HepG2 (cell line): ENCODE results near the gene GRHPR. TPM values are rescaled to one million over a fixed set of nuclear protein-coding genes. Genes with fewer than 3 reads are reported as not detected.

Experiments
- ARHGAP35 ChIP-seq: sonication (generic); formaldehyde crosslinking; IDR thresholded peaks from 2 replicates; pipeline ENCODE4 v1.9.0; 2022; ENCODE audit warnings: mild to moderate bottlenecking, inconsistent platforms, moderate library complexity, missing genetic modification reagents, borderline replicate concordance
- ELF4 ChIP-seq: sonication (generic); formaldehyde crosslinking; IDR thresholded peaks from 2 replicates; pipeline ENCODE4 v1.5.0; 2020; ENCODE audit warnings: missing genetic modification reagents, mild to moderate bottlenecking, moderate library complexity, borderline replicate concordance
- FOXJ3 ChIP-seq: sonication (generic); formaldehyde crosslinking; IDR thresholded peaks from 2 replicates; pipeline ENCODE4 v1.4.0; 2020; ENCODE audit warnings: missing genetic modification reagents, mild to moderate bottlenecking, borderline replicate concordance
- IKZF1 ChIP-seq: fragments of 450-650 bp; IDR thresholded peaks from 2 replicates; pipeline ENCODE4 v1.7.1; 2016
- KLF13 ChIP-seq: sonication (generic); formaldehyde crosslinking; IDR thresholded peaks from 2 replicates; pipeline ENCODE4 v1.4.0; 2020; ENCODE audit warnings: mild to moderate bottlenecking, missing genetic modification reagents
- MIXL1 ChIP-seq: IDR thresholded peaks from 2 replicates; pipeline ENCODE4 v1.6.1; 2016
- NR2F6 ChIP-seq, 2 experiments: IDR thresholded peaks; 2 replicates each; pipeline ENCODE4 v1.6.1; 2016; ENCODE audit warnings: antibody characterized with exemption in 1 of 2, mild to moderate bottlenecking in 1 of 2
- PAX8 ChIP-seq: sonication (generic); formaldehyde crosslinking; IDR thresholded peaks from 2 replicates; pipeline ENCODE4 v1.8.0; 2022; ENCODE audit warnings: mild to moderate bottlenecking, missing genetic modification reagents, borderline replicate concordance
- RARG ChIP-seq: sonication (generic); formaldehyde crosslinking; IDR thresholded peaks from 2 replicates; pipeline ENCODE4 v1.4.0; 2020; ENCODE audit warnings: low read depth, mild to moderate bottlenecking, missing genetic modification reagents
- ZFYVE20 ChIP-seq: sonication (generic); formaldehyde crosslinking; IDR thresholded peaks from 2 replicates; pipeline ENCODE4 v1.8.0; 2023; ENCODE audit warnings: low read depth, mild to moderate bottlenecking, moderate library complexity, missing genetic modification reagents, borderline replicate concordance
- ZNF382 ChIP-seq: sonication (generic); formaldehyde crosslinking; IDR thresholded peaks from 2 replicates; pipeline ENCODE4 v1.5.0; 2020; ENCODE audit warnings: missing genetic modification reagents, mild to moderate bottlenecking, borderline replicate concordance
- ZNF616 ChIP-seq: sonication (generic); formaldehyde crosslinking; IDR thresholded peaks from 2 replicates; pipeline ENCODE4 v1.5.0; 2020; ENCODE audit warnings: low read depth, mild to moderate bottlenecking, missing genetic modification reagents
- polyA plus RNA-seq, 8 experiments: library from polyadenylated mRNA; depleted of rRNA in 3 of 8; stranded (reverse) in 7 of 8; unstranded in 1 of 8; fragments of >200 nt; fragmentation: Illumina TruSeq in 4 of 8; extraction: Trizol in 4 of 8; gene quantifications; 2 replicates each; pipeline versions ENCODE4 v1.2.1 to v1.2.3, GENCODE V29; 2011 to 2016; ENCODE audit warnings: low read depth in 4 of 8, missing spikeins in 1 of 8, mixed read lengths in 1 of 8; ENCODE audit not compliant: insufficient read depth in 1 of 8
- total RNA-seq, 5 experiments: library from RNA; depleted of rRNA; stranded (reverse); fragments of >200 nt; fragmentation: Illumina TruSeq; extraction: Trizol; gene quantifications; 2 replicates each; pipeline ENCODE4 v1.2.3, GENCODE V29; 2016; ENCODE audit warnings: low read depth in 1 of 5
- TF ChIP-seq, protein P1 (sequence below): sonication (generic); formaldehyde crosslinking; IDR thresholded peaks from 2 replicates; pipeline ENCODE4 v1.5.0; 2020; ENCODE audit warnings: missing genetic modification reagents, mild to moderate bottlenecking, borderline replicate concordance
- TF ChIP-seq, protein P2 (sequence below): sonication (generic); formaldehyde crosslinking; IDR thresholded peaks from 2 replicates; pipeline ENCODE4 v1.5.0; 2020; ENCODE audit warnings: mild to moderate bottlenecking, missing genetic modification reagents, borderline replicate concordance
- TF ChIP-seq, protein P3 (sequence below): sonication (generic); formaldehyde crosslinking; IDR thresholded peaks from 2 replicates; pipeline ENCODE4 v1.5.0; 2020; ENCODE audit warnings: mild to moderate bottlenecking, missing genetic modification reagents
- TF ChIP-seq, protein P4 (sequence below): IDR thresholded peaks from 2 replicates; pipeline ENCODE4 v1.6.1; 2016; ENCODE audit warnings: missing biosample characterization, missing genetic modification reagents, low read depth

GRHPR gene
- total and polyA plus RNA-seq, 2 of the 13 experiments (the other 11 are each of a cell fraction or from before 2014, with no cell fraction given) = 113 to 115 TPM

DNA sequence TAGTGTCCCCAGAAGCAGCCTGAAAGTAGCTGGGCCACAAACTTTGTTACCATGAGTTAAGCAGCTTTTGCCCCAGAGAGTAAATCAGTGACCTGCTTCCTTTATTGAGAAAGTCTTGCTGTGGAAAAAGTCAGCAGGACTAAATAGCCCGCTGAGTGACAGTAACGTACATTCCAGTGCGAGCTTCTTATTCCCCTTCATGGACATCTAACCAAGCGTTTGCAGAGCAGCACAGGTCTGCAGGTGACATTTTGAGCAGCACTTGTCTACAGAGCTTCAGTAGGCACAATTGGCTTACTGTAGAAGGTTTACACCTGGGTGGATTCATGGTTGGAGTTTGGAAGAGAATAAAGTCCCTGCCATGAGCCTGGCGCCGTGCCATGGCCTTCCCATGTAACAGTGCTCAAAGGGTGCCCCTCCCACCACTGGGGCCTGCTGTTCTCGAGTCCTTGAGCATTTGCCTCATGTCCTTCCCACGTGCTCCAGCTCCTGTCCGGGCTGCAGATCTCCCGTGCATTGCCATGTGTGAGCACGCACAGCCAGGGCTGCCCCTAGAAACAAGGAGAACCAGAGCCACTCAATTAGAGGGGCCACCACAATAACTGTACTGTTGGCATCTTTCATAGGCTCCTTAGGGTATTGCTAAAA, 41.3 kb upstream of the GRHPR start (continued):
- TF ChIP-seq NR2F6 (IDR thresholded peaks at IDR 0.05) (no peak), NR2F6 (CRISPR knock-in tag; IDR thresholded peaks at IDR 0.05) (peak; percentile 26; the same call in 1 of the 2 replicates), ELF4 (CRISPR knock-in tag) (no peak), ZNF616 (CRISPR knock-in tag) (peak; percentile 86), ZFYVE20 (CRISPR knock-in tag) (no peak), MIXL1 (CRISPR knock-in tag) (no peak), ARHGAP35 (CRISPR knock-in tag) (no peak), FOXJ3 (no peak), PAX8 (CRISPR knock-in tag) (no peak), RARG (CRISPR knock-in tag) (0 out of 2 replicates have a peak, but pooled peaks have one; percentile 48), IKZF1 (no peak), KLF13 (CRISPR knock-in tag) (no peak), ZNF382 (CRISPR knock-in tag) (no peak)
- TF ChIP-seq, protein P1, sequence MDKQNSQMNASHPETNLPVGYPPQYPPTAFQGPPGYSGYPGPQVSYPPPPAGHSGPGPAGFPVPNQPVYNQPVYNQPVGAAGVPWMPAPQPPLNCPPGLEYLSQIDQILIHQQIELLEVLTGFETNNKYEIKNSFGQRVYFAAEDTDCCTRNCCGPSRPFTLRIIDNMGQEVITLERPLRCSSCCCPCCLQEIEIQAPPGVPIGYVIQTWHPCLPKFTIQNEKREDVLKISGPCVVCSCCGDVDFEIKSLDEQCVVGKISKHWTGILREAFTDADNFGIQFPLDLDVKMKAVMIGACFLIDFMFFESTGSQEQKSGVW = no peak
- TF ChIP-seq, protein P2, sequence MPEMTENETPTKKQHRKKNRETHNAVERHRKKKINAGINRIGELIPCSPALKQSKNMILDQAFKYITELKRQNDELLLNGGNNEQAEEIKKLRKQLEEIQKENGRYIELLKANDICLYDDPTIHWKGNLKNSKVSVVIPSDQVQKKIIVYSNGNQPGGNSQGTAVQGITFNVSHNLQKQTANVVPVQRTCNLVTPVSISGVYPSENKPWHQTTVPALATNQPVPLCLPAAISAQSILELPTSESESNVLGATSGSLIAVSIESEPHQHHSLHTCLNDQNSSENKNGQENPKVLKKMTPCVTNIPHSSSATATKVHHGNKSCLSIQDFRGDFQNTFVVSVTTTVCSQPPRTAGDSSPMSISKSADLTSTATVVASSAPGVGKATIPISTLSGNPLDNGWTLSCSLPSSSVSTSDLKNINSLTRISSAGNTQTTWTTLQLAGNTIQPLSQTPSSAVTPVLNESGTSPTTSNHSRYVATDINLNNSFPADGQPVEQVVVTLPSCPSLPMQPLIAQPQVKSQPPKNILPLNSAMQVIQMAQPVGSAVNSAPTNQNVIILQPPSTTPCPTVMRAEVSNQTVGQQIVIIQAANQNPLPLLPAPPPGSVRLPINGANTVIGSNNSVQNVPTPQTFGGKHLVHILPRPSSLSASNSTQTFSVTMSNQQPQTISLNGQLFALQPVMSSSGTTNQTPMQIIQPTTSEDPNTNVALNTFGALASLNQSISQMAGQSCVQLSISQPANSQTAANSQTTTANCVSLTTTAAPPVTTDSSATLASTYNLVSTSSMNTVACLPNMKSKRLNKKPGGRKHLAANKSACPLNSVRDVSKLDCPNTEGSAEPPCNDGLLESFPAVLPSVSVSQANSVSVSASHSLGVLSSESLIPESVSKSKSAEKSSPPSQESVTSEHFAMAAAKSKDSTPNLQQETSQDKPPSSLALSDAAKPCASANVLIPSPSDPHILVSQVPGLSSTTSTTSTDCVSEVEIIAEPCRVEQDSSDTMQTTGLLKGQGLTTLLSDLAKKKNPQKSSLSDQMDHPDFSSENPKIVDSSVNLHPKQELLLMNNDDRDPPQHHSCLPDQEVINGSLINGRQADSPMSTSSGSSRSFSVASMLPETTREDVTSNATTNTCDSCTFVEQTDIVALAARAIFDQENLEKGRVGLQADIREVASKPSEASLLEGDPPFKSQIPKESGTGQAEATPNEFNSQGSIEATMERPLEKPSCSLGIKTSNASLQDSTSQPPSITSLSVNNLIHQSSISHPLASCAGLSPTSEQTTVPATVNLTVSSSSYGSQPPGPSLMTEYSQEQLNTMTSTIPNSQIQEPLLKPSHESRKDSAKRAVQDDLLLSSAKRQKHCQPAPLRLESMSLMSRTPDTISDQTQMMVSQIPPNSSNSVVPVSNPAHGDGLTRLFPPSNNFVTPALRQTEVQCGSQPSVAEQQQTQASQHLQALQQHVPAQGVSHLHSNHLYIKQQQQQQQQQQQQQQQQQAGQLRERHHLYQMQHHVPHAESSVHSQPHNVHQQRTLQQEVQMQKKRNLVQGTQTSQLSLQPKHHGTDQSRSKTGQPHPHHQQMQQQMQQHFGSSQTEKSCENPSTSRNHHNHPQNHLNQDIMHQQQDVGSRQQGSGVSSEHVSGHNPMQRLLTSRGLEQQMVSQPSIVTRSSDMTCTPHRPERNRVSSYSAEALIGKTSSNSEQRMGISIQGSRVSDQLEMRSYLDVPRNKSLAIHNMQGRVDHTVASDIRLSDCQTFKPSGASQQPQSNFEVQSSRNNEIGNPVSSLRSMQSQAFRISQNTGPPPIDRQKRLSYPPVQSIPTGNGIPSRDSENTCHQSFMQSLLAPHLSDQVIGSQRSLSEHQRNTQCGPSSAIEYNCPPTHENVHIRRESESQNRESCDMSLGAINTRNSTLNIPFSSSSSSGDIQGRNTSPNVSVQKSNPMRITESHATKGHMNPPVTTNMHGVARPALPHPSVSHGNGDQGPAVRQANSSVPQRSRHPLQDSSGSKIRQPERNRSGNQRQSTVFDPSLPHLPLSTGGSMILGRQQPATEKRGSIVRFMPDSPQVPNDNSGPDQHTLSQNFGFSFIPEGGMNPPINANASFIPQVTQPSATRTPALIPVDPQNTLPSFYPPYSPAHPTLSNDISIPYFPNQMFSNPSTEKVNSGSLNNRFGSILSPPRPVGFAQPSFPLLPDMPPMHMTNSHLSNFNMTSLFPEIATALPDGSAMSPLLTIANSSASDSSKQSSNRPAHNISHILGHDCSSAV (CRISPR knock-in tag) = no peak
- TF ChIP-seq, protein P3, sequence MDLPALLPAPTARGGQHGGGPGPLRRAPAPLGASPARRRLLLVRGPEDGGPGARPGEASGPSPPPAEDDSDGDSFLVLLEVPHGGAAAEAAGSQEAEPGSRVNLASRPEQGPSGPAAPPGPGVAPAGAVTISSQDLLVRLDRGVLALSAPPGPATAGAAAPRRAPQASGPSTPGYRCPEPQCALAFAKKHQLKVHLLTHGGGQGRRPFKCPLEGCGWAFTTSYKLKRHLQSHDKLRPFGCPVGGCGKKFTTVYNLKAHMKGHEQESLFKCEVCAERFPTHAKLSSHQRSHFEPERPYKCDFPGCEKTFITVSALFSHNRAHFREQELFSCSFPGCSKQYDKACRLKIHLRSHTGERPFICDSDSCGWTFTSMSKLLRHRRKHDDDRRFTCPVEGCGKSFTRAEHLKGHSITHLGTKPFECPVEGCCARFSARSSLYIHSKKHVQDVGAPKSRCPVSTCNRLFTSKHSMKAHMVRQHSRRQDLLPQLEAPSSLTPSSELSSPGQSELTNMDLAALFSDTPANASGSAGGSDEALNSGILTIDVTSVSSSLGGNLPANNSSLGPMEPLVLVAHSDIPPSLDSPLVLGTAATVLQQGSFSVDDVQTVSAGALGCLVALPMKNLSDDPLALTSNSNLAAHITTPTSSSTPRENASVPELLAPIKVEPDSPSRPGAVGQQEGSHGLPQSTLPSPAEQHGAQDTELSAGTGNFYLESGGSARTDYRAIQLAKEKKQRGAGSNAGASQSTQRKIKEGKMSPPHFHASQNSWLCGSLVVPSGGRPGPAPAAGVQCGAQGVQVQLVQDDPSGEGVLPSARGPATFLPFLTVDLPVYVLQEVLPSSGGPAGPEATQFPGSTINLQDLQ = no peak
- TF ChIP-seq, protein P4, sequence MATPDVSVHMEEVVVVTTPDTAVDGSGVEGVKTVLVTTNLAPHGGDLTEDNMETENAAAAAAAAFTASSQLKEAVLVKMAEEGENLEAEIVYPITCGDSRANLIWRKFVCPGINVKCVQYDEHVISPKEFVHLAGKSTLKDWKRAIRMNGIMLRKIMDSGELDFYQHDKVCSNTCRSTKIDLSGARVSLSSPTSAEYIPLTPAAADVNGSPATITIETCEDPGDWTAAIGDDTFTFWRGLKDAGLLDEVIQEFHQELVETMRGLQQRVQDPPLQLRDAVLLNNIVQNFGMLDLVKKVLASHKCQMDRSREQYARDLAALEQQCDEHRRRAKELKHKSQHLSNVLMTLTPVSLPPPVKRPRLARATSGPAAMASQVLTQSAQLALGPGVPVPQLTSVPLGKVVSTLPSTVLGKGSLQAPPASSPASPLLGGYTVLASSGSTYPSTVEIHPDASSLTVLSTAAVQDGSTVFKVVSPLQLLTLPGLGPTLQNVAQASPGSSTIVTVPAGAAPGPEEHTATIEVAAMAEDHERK (CRISPR knock-in tag) = no peak
